Smooth muscle cell (in vitro differentiated cells): ENCODE data around the gene SAMD13. TPM values are rescaled to one million over a fixed set of nuclear protein-coding genes. Genes with fewer than 3 reads are reported as not detected.

ENCODE experiments used
- DNase-seq: peaks from one replicate; lab custom pipeline; 2025; ENCODE audit not compliant: unreplicated experiment; lab: John Stamatoyannopoulos, UW
- H2AFZ ChIP-seq: fragments of 200-600 bp; sonication (generic); 2 replicates; pipeline ENCODE4 v1.6.0; 2016; ENCODE audit warnings: antibody characterized with exemption, low read depth, mild to moderate bottlenecking
- H3F3A ChIP-seq: fragments of 200-600 bp; sonication (generic); 2 replicates; pipeline ENCODE4 v1.6.0; 2017; ENCODE audit warnings: antibody characterized with exemption, low read depth
- H3K27ac ChIP-seq: fragments of 200-600 bp; sonication (generic); 2 replicates; pipeline ENCODE4 v1.5.1; 2016; ENCODE audit warnings: low read depth, mild to moderate bottlenecking
- H3K27me3 ChIP-seq: fragments of 200-600 bp; sonication (generic); 2 replicates; pipeline ENCODE4 v1.6.1; 2016; ENCODE audit warnings: low read depth, mild to moderate bottlenecking
- H3K36me3 ChIP-seq: fragments of 200-600 bp; sonication (generic); 2 replicates; pipeline ENCODE4 v1.5.1; 2016; ENCODE audit warnings: low read depth
- H3K4me1 ChIP-seq: fragments of 200-600 bp; sonication (generic); 2 replicates; pipeline ENCODE4 v1.5.1; 2016; ENCODE audit warnings: low read depth
- H3K4me2 ChIP-seq: fragments of 200-600 bp; sonication (generic); 2 replicates; pipeline ENCODE4 v1.6.0; 2016; ENCODE audit warnings: mild to moderate bottlenecking
- H3K4me3 ChIP-seq: fragments of 200-600 bp; sonication (generic); 2 replicates; pipeline ENCODE4 v1.5.1; 2016; ENCODE audit warnings: mild to moderate bottlenecking
- H3K79me2 ChIP-seq: fragments of 200-600 bp; sonication (generic); 2 replicates; pipeline ENCODE4 v1.6.0; 2016; ENCODE audit warnings: low read depth, mild to moderate bottlenecking
- H3K9ac ChIP-seq: fragments of 200-600 bp; sonication (generic); 2 replicates; pipeline ENCODE4 v1.6.0; 2016; ENCODE audit warnings: low read depth
- H3K9me3 ChIP-seq: fragments of 200-600 bp; sonication (generic); replicated peaks from 2 replicates; pipeline ENCODE4 v1.5.1; 2016; ENCODE audit warnings: low read depth
- H4K20me1 ChIP-seq: fragments of 200-600 bp; sonication (generic); 2 replicates; pipeline ENCODE4 v1.6.0; 2016; ENCODE audit warnings: low read depth
- WGBS: methylation state at CpG from one replicate; pipeline ENCODE4 v1.1.7; 2016; ENCODE audit warnings: low lambda C conversion rate; 5-methylcytosine and 5-hydroxymethylcytosine counted together
- polyA plus RNA-seq: library from polyadenylated mRNA; unstranded; fragments of >200 nt; fragmentation: Nextera tagmentation; extraction: Ambion mirVana; gene quantifications from 2 replicates; pipeline ENCODE4 v1.2.1, GENCODE V29; 2016
- total RNA-seq: library from RNA; depleted of rRNA; stranded (reverse); fragments of >200 nt; gene quantifications from 2 replicates; pipeline ENCODE4 v1.2.3, GENCODE V29; 2014
- TF ChIP-seq, protein P1 (sequence below): fragments of 200-600 bp; sonication (generic); IDR thresholded peaks from 2 replicates; pipeline ENCODE4 v1.5.1; 2017; ENCODE audit warnings: borderline replicate concordance, mild to moderate bottlenecking, antibody characterized with exemption; ENCODE audit not compliant: insufficient read depth, poor library complexity, severe bottlenecking

SAMD13 gene
- total and polyA plus RNA-seq, 2 experiments from 2014 or later: 0.66 to 2.7 TPM

DNA sequence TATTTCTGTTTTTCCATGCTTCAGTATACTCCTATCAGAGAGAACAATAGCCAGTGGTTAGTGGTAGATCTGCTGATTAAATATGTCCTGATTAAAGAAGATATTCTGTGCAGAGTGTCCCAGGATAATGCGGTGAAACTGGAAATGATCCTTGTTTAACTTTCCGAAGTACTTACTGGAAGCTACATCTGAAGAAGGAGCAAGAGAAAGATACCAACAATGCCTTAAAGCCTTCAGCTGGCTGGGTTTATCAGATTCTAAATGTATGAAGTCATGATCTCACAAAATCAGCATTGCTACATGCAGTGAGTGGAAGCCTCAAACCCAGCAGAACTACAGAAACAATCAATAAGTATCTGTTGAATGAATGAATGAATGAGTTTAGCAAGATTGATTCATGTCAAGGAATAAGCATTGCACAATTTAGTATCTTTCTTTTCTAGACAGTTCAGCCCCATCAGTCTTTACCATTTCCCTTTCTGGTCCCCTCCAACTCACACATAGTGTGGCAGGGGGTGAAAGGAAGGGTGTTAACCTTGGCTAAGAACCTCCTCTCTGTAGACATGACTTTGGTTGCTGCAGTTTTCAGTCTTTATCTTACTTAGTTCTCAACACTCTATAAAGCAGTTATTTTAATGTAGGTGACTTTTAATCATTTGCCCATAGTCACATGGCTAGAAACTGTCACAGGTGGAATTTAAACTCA lies 72.1 kb downstream of the SAMD13 start:
- H3K9ac ChIP-seq: no peak overlapping the region
- H3K4me1 ChIP-seq: peaks cover 4% of the 10 kb centered on the region
- no peak overlapping the region for H3K4me2 ChIP-seq
- no peaks in the 10 kb centered on the region for H3K79me2 ChIP-seq
- DNase-seq: no peak
- TF ChIP-seq, protein P1, sequence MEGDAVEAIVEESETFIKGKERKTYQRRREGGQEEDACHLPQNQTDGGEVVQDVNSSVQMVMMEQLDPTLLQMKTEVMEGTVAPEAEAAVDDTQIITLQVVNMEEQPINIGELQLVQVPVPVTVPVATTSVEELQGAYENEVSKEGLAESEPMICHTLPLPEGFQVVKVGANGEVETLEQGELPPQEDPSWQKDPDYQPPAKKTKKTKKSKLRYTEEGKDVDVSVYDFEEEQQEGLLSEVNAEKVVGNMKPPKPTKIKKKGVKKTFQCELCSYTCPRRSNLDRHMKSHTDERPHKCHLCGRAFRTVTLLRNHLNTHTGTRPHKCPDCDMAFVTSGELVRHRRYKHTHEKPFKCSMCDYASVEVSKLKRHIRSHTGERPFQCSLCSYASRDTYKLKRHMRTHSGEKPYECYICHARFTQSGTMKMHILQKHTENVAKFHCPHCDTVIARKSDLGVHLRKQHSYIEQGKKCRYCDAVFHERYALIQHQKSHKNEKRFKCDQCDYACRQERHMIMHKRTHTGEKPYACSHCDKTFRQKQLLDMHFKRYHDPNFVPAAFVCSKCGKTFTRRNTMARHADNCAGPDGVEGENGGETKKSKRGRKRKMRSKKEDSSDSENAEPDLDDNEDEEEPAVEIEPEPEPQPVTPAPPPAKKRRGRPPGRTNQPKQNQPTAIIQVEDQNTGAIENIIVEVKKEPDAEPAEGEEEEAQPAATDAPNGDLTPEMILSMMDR: no peak
- no peaks in the 10 kb centered on the region for H3K27me3 ChIP-seq
- H2AFZ ChIP-seq: no peak overlapping the region
- H3K9me3 ChIP-seq: no peaks in the 10 kb centered on the region
- WGBS: 39% methylated on average over 2 of the region's 2 CpGs
- H3K4me3 ChIP-seq: no peak overlapping the region
- H3K36me3 ChIP-seq: no peaks in the 10 kb centered on the region
- H3F3A ChIP-seq: no peaks in the 10 kb centered on the region
- no peaks in the 10 kb centered on the region for H4K20me1 ChIP-seq
- no peak overlapping the region for H3K27ac ChIP-seq

DNA sequence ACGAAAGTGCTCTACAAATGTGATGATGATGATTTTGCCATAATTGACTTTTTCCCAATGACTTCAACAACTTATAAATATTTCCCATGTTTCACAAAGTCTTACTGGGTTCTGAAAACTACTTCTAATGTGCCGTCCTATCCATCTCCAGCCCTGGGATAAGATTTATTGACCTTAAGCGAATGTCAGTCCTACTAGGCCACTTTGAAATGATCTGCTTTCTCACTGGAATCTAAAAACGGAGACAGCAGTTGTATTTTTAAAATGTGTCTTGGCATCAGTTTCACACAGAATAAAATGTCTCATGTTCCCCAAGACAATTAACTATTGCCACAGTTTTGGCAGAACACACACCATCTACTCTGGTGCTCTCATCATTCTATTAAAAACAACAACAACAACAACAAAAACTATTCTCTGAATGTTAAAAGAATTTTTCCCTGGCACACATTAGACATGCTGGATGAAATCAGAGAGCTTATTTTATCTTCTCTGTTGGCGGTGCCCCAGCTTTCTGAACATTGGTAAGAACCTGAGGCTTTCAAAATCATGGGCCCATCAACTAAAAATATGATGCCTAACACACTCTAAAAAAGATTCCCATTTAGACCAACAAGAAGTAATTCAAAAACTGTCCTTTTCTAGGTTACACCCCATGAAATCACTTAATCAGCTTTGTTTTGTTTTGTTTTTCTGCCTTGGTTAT lies 73.6 kb downstream of the SAMD13 start:
- 94% methylated on average over 5 of the region's 5 CpGs for WGBS

DNA sequence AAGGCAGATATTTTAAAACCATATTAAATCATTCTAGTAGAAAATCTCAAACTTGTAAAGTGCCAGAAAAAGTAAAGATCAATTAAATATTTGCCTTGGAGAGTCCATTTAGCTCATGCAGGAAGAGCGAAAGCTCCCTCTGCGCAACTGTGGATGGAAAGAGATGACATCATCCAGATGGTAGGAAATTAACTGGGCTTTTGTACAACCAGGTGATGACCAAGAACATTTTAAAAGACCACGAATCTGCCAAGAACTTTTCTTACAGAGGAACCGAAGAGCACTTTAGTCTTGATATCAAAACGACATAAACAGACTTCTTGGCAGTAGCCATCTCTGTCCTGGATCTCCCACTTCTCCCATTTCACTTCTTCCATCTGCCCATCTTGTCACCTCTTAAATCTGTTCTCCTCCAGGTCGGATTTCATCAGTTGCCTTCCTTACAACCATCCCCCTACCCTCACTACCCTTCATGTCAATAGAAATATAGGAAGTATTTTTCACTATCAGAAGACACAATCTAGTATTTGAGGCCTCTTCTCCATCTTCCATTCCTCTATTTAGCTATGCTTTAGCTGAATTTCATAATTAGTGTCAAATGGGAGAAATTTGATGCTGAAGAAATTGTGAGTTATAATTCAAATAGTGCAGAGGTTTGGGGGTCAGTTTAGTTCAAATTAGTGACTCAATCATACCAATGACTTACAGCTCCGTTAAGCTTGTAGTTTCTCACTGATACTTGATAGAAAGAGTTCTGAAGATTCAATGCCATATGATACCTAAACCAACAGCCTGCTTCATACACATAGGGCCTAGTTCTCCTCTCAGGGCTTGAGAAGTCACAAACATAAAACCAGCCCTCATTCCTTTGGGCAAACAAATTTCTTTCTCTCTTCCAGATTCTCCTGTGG lies 74.7 kb downstream of the SAMD13 start:
- no peak overlapping the region for H3K9ac ChIP-seq
- peak overlapping the region; percentile 41 for H2AFZ ChIP-seq
- no peak overlapping the region for H3K4me2 ChIP-seq
- no peaks in the 10 kb centered on the region for H3K9me3 ChIP-seq
- H3K36me3 ChIP-seq: no peaks in the 10 kb centered on the region
- no peak overlapping the region for H3K27ac ChIP-seq
- H4K20me1 ChIP-seq: no peaks in the 10 kb centered on the region
- TF ChIP-seq, protein P1: no peak
- no peaks in the 10 kb centered on the region for H3K27me3 ChIP-seq
- DNase-seq: no peak
- no peaks in the 10 kb centered on the region for H3K79me2 ChIP-seq
- peaks cover 12% of the 10 kb centered on the region for H3K4me1 ChIP-seq
- peaks cover 7% of the 10 kb centered on the region for H3F3A ChIP-seq
- 84% methylated on average over 7 of the region's 7 CpGs for WGBS
- H3K4me3 ChIP-seq: no peak overlapping the region

More for the DNA sequence above, 73.6 kb downstream of the SAMD13 start:
- no peak overlapping the region for H3K4me3 ChIP-seq
- H3K27ac ChIP-seq: no peak overlapping the region
- no peaks in the 10 kb centered on the region for H3K79me2 ChIP-seq
- peaks cover 9% of the 10 kb centered on the region for H3K4me1 ChIP-seq
- H3K36me3 ChIP-seq: no peaks in the 10 kb centered on the region
- no peaks in the 10 kb centered on the region for H3K27me3 ChIP-seq
- no peak overlapping the region for H3K4me2 ChIP-seq
- TF ChIP-seq, protein P1: no peak
- no peaks in the 10 kb centered on the region for H3K9me3 ChIP-seq
- no peak overlapping the region for H3K9ac ChIP-seq
- no peak overlapping the region for H2AFZ ChIP-seq
- DNase-seq: no peak
- no peaks in the 10 kb centered on the region for H4K20me1 ChIP-seq
- H3F3A ChIP-seq: peaks cover 7% of the 10 kb centered on the region
